Memory B cell (primary cell): ENCODE data around the gene LXN.
A peak's percentile ranks its signal among the peaks of the same experiment; 100 is the strongest.

ENCODE experiments used
- ATAC-seq: fragments of 150-1000 bp; cut with Tn5 transposase; 2 replicates; pipeline ENCODE4 v1.10.0; 2021; ENCODE audit warnings: low read depth, mild to moderate bottlenecking, moderate library complexity
- DNase-seq, 2 donors: peaks; one replicate each; pipeline ENCODE4 v3.0.0; 2022; ENCODE audit warnings: low spot score in 2 of 2
- H3K27ac Mint-ChIP-seq: one replicate; pipeline ENCODE4 v1.8.0; 2022; ENCODE audit warnings: mild to moderate bottlenecking, moderate library complexity, mixed read lengths
- H3K27me3 Mint-ChIP-seq: one replicate; pipeline ENCODE4 v1.8.0; 2022; ENCODE audit warnings: mixed read lengths
- H3K36me3 Mint-ChIP-seq: one replicate; pipeline ENCODE4 v1.8.0; 2022; ENCODE audit warnings: mild to moderate bottlenecking, mixed read lengths
- H3K4me1 Mint-ChIP-seq: one replicate; pipeline ENCODE4 v1.8.0; 2022; ENCODE audit warnings: mixed read lengths
- H3K4me3 Mint-ChIP-seq: one replicate; pipeline ENCODE4 v1.8.0; 2022; ENCODE audit warnings: mild to moderate bottlenecking, moderate library complexity, mixed read lengths
- H3K9me3 Mint-ChIP-seq: one replicate; pipeline ENCODE4 v1.8.0; 2022; ENCODE audit warnings: mixed read lengths

The LXN gene

DNA sequence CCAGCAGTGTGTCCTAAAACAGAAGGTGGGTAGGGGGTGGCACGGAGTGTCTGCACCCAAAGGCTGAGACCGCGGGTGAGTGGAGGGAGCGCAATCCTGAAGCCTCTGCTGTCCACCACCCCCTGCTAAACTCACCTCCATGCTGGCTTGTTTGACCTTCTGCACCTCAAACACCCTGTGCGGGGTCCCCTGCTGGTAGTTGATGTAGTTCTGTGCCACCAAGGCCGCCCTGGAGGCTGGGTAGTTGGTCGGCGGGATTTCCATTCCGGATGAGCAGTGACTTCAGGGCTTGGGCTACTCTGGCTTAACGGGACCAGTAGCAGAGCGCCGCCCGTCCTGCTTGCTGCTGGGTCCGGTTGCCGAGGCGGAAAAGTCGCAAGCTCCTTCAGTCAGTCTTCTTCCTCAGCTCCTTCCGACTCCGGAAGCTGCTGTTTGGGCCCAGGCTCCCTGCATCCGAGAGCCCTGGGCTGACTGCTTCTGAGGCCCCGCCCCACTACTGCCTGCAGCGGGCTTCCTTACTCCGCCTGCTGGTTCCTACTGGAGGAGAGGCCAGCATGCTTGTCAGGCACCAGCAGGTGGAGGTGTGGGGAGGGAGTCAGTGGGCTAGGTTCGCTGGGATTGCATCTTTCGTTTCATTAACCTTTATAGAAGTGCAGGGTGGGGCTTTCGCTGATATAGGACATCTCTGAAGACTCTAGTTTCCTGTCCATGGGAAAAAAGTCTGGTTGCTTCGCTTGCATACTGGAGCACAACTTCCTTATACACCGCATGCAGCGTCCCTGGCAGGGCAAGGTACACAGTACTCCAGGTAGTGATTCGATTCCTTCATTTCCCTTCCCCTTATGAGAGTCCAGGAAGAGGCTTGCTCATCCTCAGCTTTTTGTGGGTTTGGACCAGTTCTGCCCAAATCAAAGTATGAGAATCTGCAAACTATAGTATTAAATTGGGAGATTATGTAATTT, at the start of gene LXN:
Gene LXN, minus strand, starts transcription at position 434 of the 962 bp plus-strand sequence. Its CDS starts 170 bp downstream, at position 264.
- Mint-ChIP-seq H3K9me3 (no peaks in the 10 kb centered on the region), H3K27me3 (no peaks in the 10 kb centered on the region), H3K36me3 (peaks cover 11% of the 10 kb centered on the region), H3K4me1 (peaks cover 10% of the 10 kb centered on the region), H3K4me3 (peak within 1 kb of the TSS; percentile 93), H3K27ac (peak within 1 kb of the TSS; percentile 74)
- peak; percentile 96 for ATAC-seq
- peak; percentile 43 to 53 for DNase-seq

- Mint-ChIP-seq H3K4me1 (peaks cover 9% of the 10 kb centered on the region), H3K36me3 (peaks cover 12% of the 10 kb centered on the region), H3K9me3 (no peaks in the 10 kb centered on the region), H3K4me3 (no peak overlapping the region), H3K27ac (no peak overlapping the region), H3K27me3 (no peaks in the 10 kb centered on the region)
- ATAC-seq (no peak), DNase-seq (no peak)
These were observed 49.7 kb upstream of the LXN start for GRCh38 chr3:158722108-158722507.

- no peaks in the 10 kb centered on the region for H3K27me3 Mint-ChIP-seq
- no peak for DNase-seq
- H3K27ac Mint-ChIP-seq = no peak overlapping the region
- no peaks in the 10 kb centered on the region for H3K9me3 Mint-ChIP-seq
- ATAC-seq = no peak
- H3K36me3 Mint-ChIP-seq = peaks cover 14% of the 10 kb centered on the region
- no peak overlapping the region for H3K4me3 Mint-ChIP-seq
- H3K4me1 Mint-ChIP-seq = peaks cover 9% of the 10 kb centered on the region
These were observed 46.2 kb upstream of the LXN start for GRCh38 chr3:158718490-158719170.

- H3K9me3 Mint-ChIP-seq = no peaks in the 10 kb centered on the region
- DNase-seq = no peak
- ATAC-seq = no peak
- H3K27me3 Mint-ChIP-seq = no peaks in the 10 kb centered on the region
- no peak overlapping the region for H3K4me3 Mint-ChIP-seq
- H3K4me1 Mint-ChIP-seq = peaks cover 4% of the 10 kb centered on the region
- H3K27ac Mint-ChIP-seq = no peak overlapping the region
- peaks cover 17% of the 10 kb centered on the region for H3K36me3 Mint-ChIP-seq
These were observed 45.1 kb upstream of the LXN start for GRCh38 chr3:158717576-158717975.

DNA sequence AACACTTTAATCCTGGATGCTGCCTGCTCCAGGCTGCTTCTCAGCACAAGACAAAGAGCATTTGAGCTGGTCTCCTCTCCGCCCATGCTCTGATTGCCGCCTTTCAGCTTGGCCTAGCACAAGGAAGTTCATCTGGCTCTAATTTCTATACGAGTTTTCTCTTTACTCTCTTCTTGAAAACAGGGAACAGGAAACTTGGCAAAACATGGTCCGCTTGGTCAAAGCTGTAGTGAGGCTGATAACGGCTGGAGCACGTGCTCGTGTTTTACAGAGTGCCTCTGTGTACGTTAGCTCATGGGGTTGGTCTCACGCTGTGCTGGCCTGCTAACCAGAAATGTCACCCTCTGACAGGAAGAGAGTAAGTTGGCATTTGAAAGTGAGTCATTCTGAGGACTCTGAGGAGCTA, 40.6 kb upstream of the LXN start:
- peaks cover 19% of the 10 kb centered on the region for H3K36me3 Mint-ChIP-seq
- no peak overlapping the region for H3K4me3 Mint-ChIP-seq
- no peak overlapping the region for H3K27ac Mint-ChIP-seq
- DNase-seq (no peak), ATAC-seq (no peak)
- no peaks in the 10 kb centered on the region for H3K9me3 Mint-ChIP-seq
- H3K27me3 Mint-ChIP-seq = no peaks in the 10 kb centered on the region
- peaks cover 2% of the 10 kb centered on the region for H3K4me1 Mint-ChIP-seq

DNA sequence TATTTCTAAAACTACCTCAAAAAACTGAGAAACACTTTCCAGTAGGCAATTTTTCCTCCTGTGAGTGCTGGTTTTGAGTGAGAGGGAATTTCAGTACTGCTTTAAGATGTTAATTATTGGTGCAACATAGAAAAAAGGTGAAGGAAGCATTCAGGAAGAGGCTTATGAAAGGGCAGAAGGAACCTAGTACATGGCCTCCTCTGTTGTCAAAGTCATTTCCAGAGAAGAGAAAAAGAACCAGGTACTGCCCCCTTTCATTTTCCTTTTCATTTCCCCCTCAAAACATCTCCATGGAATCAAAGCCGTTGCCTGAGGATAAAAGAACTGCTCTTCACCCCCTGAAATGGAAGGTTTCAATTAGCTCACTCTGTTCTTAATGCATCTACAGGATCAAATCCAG, 40.0 kb upstream of the LXN start:
- H3K27me3 Mint-ChIP-seq = no peaks in the 10 kb centered on the region
- H3K9me3 Mint-ChIP-seq = no peaks in the 10 kb centered on the region
- H3K4me3 Mint-ChIP-seq = no peak overlapping the region
- ATAC-seq (no peak), DNase-seq (no peak)
- H3K27ac Mint-ChIP-seq = no peak overlapping the region
- H3K36me3 Mint-ChIP-seq = peaks cover 21% of the 10 kb centered on the region
- H3K4me1 Mint-ChIP-seq = peaks cover 2% of the 10 kb centered on the region

- Mint-ChIP-seq H3K36me3 (peaks cover 24% of the 10 kb centered on the region), H3K4me3 (no peak overlapping the region), H3K27me3 (no peaks in the 10 kb centered on the region), H3K4me1 (no peaks in the 10 kb centered on the region), H3K27ac (no peak overlapping the region), H3K9me3 (no peaks in the 10 kb centered on the region)
- ATAC-seq (no peak), DNase-seq (no peak)
These were observed 39.4 kb upstream of the LXN start for GRCh38 chr3:158711886-158712285.

GRCh38 chr3:158710601-158711000, 38.2 kb upstream of the LXN start:
- H3K9me3 Mint-ChIP-seq = no peaks in the 10 kb centered on the region
- DNase-seq (no peak), ATAC-seq (no peak)
- no peaks in the 10 kb centered on the region for H3K4me1 Mint-ChIP-seq
- H3K27me3 Mint-ChIP-seq = no peaks in the 10 kb centered on the region
- H3K27ac Mint-ChIP-seq = no peak overlapping the region
- H3K4me3 Mint-ChIP-seq = no peak overlapping the region
- H3K36me3 Mint-ChIP-seq = peaks cover 31% of the 10 kb centered on the region

DNA sequence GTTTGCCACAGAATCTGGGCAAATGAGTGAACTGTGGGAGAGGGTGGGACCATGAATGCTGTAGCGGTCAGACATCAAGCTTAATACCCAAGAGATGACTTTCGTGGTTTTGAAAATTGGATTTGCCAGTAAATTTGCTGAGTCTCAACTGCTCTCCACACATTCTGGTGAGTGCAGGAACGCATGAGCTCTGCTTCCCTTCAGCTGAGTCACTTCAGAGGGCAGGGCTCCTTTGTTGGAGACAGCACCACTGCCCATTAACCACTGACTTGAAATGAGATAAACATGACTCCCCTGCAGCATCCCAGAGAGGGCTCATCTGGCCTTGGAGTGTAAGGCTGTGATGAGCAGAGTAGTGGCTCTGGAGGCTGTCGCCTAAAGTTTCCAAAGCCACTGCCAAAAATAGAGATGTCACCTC, 37.2 kb upstream of the LXN start:
- H3K27me3 Mint-ChIP-seq = no peaks in the 10 kb centered on the region
- no peak for DNase-seq
- peaks cover 33% of the 10 kb centered on the region for H3K36me3 Mint-ChIP-seq
- H3K27ac Mint-ChIP-seq = no peak overlapping the region
- no peak overlapping the region for H3K4me3 Mint-ChIP-seq
- no peak for ATAC-seq
- no peaks in the 10 kb centered on the region for H3K4me1 Mint-ChIP-seq
- H3K9me3 Mint-ChIP-seq = no peaks in the 10 kb centered on the region

GRCh38 chr3:158703566-158703965, 31.1 kb upstream of the LXN start:
- no peak for DNase-seq
- H3K9me3 Mint-ChIP-seq = no peaks in the 10 kb centered on the region
- H3K4me1 Mint-ChIP-seq = peaks cover 3% of the 10 kb centered on the region
- H3K4me3 Mint-ChIP-seq = no peak overlapping the region
- H3K27ac Mint-ChIP-seq = peak overlapping the region; percentile 4
- no peaks in the 10 kb centered on the region for H3K27me3 Mint-ChIP-seq
- H3K36me3 Mint-ChIP-seq = peaks cover 37% of the 10 kb centered on the region
- no peak for ATAC-seq

GRCh38 chr3:158702815-158703481, 30.5 kb upstream of the LXN start:
- no peak for ATAC-seq
- Mint-ChIP-seq H3K27ac (peak overlapping the region; percentile 4), H3K36me3 (peaks cover 32% of the 10 kb centered on the region), H3K9me3 (no peaks in the 10 kb centered on the region), H3K27me3 (no peaks in the 10 kb centered on the region), H3K4me3 (no peak overlapping the region), H3K4me1 (peaks cover 3% of the 10 kb centered on the region)
- no peak for DNase-seq

DNA sequence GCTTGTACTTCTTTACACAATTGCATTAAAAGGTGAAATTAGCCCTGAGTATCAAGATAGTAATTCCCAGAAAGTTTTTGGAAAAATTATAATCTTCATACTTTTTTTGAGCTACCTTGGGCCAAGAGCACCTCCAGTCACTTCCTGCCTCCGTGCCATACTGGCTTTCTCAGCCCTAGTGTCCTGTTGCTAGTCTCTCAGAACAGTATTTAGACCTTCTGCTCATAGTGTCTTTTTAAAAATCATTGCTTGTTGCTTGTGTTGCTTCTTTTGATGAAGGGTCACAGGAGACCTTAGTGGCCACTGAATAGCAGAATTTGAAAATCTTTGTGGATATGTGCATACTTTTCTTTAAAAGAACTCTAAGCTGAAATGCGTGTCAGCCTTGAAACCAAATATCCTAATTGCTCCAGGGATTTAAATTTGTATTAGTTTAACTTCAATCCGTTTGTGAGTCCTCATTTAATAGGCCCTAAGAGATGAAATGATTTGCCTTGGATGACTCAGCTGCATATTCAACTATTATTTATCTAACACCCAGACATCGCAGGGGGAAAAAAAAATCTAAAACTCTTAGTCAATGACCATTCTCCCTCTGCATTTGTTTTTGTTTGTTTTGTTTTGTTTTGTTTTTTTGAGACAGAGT, 29.1 kb upstream of the LXN start:
- no peaks in the 10 kb centered on the region for H3K27me3 Mint-ChIP-seq
- H3K9me3 Mint-ChIP-seq = no peaks in the 10 kb centered on the region
- DNase-seq (no peak), ATAC-seq (no peak)
- H3K4me3 Mint-ChIP-seq = no peak overlapping the region
- H3K27ac Mint-ChIP-seq = no peak overlapping the region
- peaks cover 3% of the 10 kb centered on the region for H3K4me1 Mint-ChIP-seq
- peaks cover 22% of the 10 kb centered on the region for H3K36me3 Mint-ChIP-seq

- Mint-ChIP-seq H3K36me3 (peaks cover 17% of the 10 kb centered on the region), H3K4me3 (no peak overlapping the region), H3K9me3 (no peaks in the 10 kb centered on the region), H3K27ac (no peak overlapping the region), H3K27me3 (no peaks in the 10 kb centered on the region), H3K4me1 (peaks cover 3% of the 10 kb centered on the region)
- DNase-seq (no peak), ATAC-seq (no peak)
These were observed 28.1 kb upstream of the LXN start for GRCh38 chr3:158700559-158700958.

GRCh38 chr3:158696618-158697017, 24.2 kb upstream of the LXN start:
- Mint-ChIP-seq H3K9me3 (peaks cover 1% of the 10 kb centered on the region), H3K4me3 (no peak overlapping the region), H3K4me1 (no peaks in the 10 kb centered on the region), H3K27me3 (no peaks in the 10 kb centered on the region), H3K27ac (no peak overlapping the region), H3K36me3 (peaks cover 24% of the 10 kb centered on the region)
- ATAC-seq (no peak), DNase-seq (no peak)
